WTC11 (cell line): Measurements from ENCODE around the gene DNAJB2.

ENCODE experiments used
- ATF2 ChIP-seq: sonication (generic); formaldehyde crosslinking; IDR thresholded peaks from 2 replicates; pipeline ENCODE4 v1.8.1; 2022; ENCODE audit warnings: low read depth, missing genetic modification reagents, borderline replicate concordance
- CREB1 ChIP-seq: sonication (generic); formaldehyde crosslinking; IDR thresholded peaks from 2 replicates; pipeline ENCODE4 v1.8.0; 2023; ENCODE audit warnings: mild to moderate bottlenecking, missing genetic modification reagents
- CTCF ChIP-seq: fragments of 200-600 bp; IDR thresholded peaks from 2 replicates; pipeline ENCODE4 v1.8.0; 2022; ENCODE audit warnings: antibody characterized with exemption
- E2F1 ChIP-seq: sonication (generic); formaldehyde crosslinking; IDR thresholded peaks from 2 replicates; pipeline ENCODE4 v1.8.0; 2022; ENCODE audit warnings: mild to moderate bottlenecking, missing genetic modification reagents
- PREB ChIP-seq: sonication (generic); formaldehyde crosslinking; IDR thresholded peaks from 2 replicates; pipeline ENCODE4 v1.8.1; 2022; ENCODE audit warnings: mild to moderate bottlenecking, missing genetic modification reagents, moderate library complexity, borderline replicate concordance
- TEAD4 ChIP-seq: sonication (generic); formaldehyde crosslinking; IDR thresholded peaks from 2 replicates; pipeline ENCODE4 v1.8.0; 2022; ENCODE audit warnings: mild to moderate bottlenecking, missing genetic modification reagents
- TP53 ChIP-seq: sonication (generic); formaldehyde crosslinking; IDR thresholded peaks from 2 replicates; pipeline ENCODE4 v1.8.1; 2023; ENCODE audit warnings: mild to moderate bottlenecking, missing genetic modification reagents
- USF2 ChIP-seq: sonication (generic); formaldehyde crosslinking; IDR thresholded peaks from 2 replicates; pipeline ENCODE4 v1.8.1; 2023; ENCODE audit warnings: mild to moderate bottlenecking, missing genetic modification reagents, moderate library complexity
- ZBTB21 ChIP-seq: sonication (generic); formaldehyde crosslinking; IDR thresholded peaks from 2 replicates; pipeline ENCODE4 v1.8.1; 2023; ENCODE audit warnings: mild to moderate bottlenecking, missing genetic modification reagents, borderline replicate concordance
- ZNF281 ChIP-seq: sonication (generic); formaldehyde crosslinking; IDR thresholded peaks from 2 replicates; pipeline ENCODE4 v1.8.0; 2023; ENCODE audit warnings: mild to moderate bottlenecking, missing genetic modification reagents

- TF ChIP-seq USF2 (CRISPR knock-in tag) (no peak), E2F1 (no peak), TEAD4 (no peak), ATF2 (CRISPR knock-in tag) (no peak), CTCF (no peak), PREB (CRISPR knock-in tag) (no peak), TP53 (CRISPR knock-in tag) (no peak), CREB1 (CRISPR knock-in tag) (no peak), ZBTB21 (no peak), ZNF281 (no peak)
Measured at GRCh38 chr2:219325136-219325535, 46.0 kb downstream of the DNAJB2 start.
